ENCODE results near the gene USHBP1. TPM values are rescaled to one million over a fixed set of nuclear protein-coding genes. Genes with fewer than 3 reads are reported as not detected.

USHBP1 gene
- total and polyA plus RNA-seq, 2 experiments from 2014 or later: 4.0 to 5.6 TPM

- peak within 1 kb of the TSS; percentile 51; the same call in 1 of the 2 replicates for H3K27ac Mint-ChIP-seq
- Histone ChIP-seq H3K27ac (ENCODE audit: low read depth) (peak within 1 kb of the TSS; percentile 67; the same call in 1 of the 2 replicates), H2AFZ (no peak within 1 kb of the TSS)
These were observed 38.8 kb upstream of the USHBP1 start, which contains the start of gene ABHD8 for GRCh38 chr19:17303167-17303939. Gene ABHD8, minus strand, starts transcription at chr19:17303425. Its CDS starts 1,809 bp downstream, at chr19:17301616.

GRCh38 chr19:17302391-17303166, 38.0 kb upstream of the USHBP1 start:
- Mint-ChIP-seq H3K4me1 (peaks cover 32% of the 10 kb centered on the region), H3K36me3 (ENCODE audit: low read depth) (peaks cover 19% of the 10 kb centered on the region), H3K9me3 (peaks cover 7% of the 10 kb centered on the region; the same call in 2 of the 3 replicates), H3K27ac (0 out of 2 replicates have a peak overlapping the region, but pooled peaks have one; percentile 36), H3K27me3 (ENCODE audit: insufficient read depth, low read depth, poor library complexity) (peaks cover 18% of the 10 kb centered on the region), H3K4me3 (peak overlapping the region; percentile 70)
- Histone ChIP-seq H3K27me3 (ENCODE audit: insufficient read depth) (no peaks in the 10 kb centered on the region), H3K9me2 (ENCODE audit: insufficient read depth) (no peaks in the 10 kb centered on the region), H3K4me3 (peak overlapping the region; percentile 74), H3K4me2 (peak overlapping the region; percentile 80), H3F3A (replicated peaks; ENCODE audit: low read depth) (peaks cover 36% of the 10 kb centered on the region), H3K36me3 (ENCODE audit: insufficient read depth) (no peaks in the 10 kb centered on the region), H3K79me2 (replicated peaks; ENCODE audit: insufficient read depth) (peaks cover 12% of the 10 kb centered on the region), H3K27ac (ENCODE audit: low read depth) (peak overlapping the region; percentile 67; the same call in 1 of the 2 replicates), H2AFZ (no peak overlapping the region), H3K4me1 (ENCODE audit: insufficient read depth) (peaks cover 34% of the 10 kb centered on the region), H4K20me1 (replicated peaks; ENCODE audit: insufficient read depth) (peaks cover 3% of the 10 kb centered on the region; the same call in 1 of the 2 replicates)
- TF ChIP-seq EZH2 (IDR thresholded peaks at IDR 0.05; ENCODE audit: low read depth, unreplicated experiment): no peak
- ATAC-seq (peak; percentile 9), DNase-seq (ENCODE audit: low spot score) (peak; percentile 72)

More at GRCh38 chr19:17303167-17303939, 38.8 kb upstream of the USHBP1 start, which contains the start of gene ABHD8:
- Mint-ChIP-seq H3K4me1 (peaks cover 36% of the 10 kb centered on the region), H3K36me3 (ENCODE audit: low read depth) (peaks cover 14% of the 10 kb centered on the region), H3K4me3 (peak within 1 kb of the TSS; percentile 70), H3K9me3 (peaks cover 3% of the 10 kb centered on the region; the same call in 2 of the 3 replicates), H3K27me3 (ENCODE audit: insufficient read depth, low read depth, poor library complexity) (peaks cover 23% of the 10 kb centered on the region)
- DNase-seq (ENCODE audit: low spot score) (peak; percentile 99), ATAC-seq (peak; percentile 77)
- H3K79me2 ChIP-seq (replicated peaks; ENCODE audit: insufficient read depth): peaks cover 11% of the 10 kb centered on the region
- H3K9me2 ChIP-seq (ENCODE audit: insufficient read depth): no peaks in the 10 kb centered on the region
- H3K27me3 ChIP-seq (ENCODE audit: insufficient read depth): no peaks in the 10 kb centered on the region
- H3K4me2 ChIP-seq: peak within 1 kb of the TSS; percentile 80
- no peaks in the 10 kb centered on the region for H3K36me3 ChIP-seq (ENCODE audit: insufficient read depth)
- peaks cover 37% of the 10 kb centered on the region for H3K4me1 ChIP-seq (ENCODE audit: insufficient read depth)
- H3F3A ChIP-seq (replicated peaks; ENCODE audit: low read depth): peaks cover 37% of the 10 kb centered on the region
- TF ChIP-seq CREB1 (CRISPR knock-in tag; IDR thresholded peaks at IDR 0.05; ENCODE audit: low read depth) (peak; percentile 75), POLR2AphosphoS5 (IDR thresholded peaks at IDR 0.05; ENCODE audit: low read depth) (peak; percentile 79), CTCF (conservative IDR thresholded peaks at IDR 0.05; ENCODE audit: low read depth in 2 of 2) (peak; percentile 34 to 40)
- TF ChIP-seq, protein P1, sequence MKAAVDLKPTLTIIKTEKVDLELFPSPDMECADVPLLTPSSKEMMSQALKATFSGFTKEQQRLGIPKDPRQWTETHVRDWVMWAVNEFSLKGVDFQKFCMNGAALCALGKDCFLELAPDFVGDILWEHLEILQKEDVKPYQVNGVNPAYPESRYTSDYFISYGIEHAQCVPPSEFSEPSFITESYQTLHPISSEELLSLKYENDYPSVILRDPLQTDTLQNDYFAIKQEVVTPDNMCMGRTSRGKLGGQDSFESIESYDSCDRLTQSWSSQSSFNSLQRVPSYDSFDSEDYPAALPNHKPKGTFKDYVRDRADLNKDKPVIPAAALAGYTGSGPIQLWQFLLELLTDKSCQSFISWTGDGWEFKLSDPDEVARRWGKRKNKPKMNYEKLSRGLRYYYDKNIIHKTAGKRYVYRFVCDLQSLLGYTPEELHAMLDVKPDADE (IDR thresholded peaks at IDR 0.05): no peak
- peak within 1 kb of the TSS; percentile 74 for H3K4me3 ChIP-seq
- H4K20me1 ChIP-seq (replicated peaks; ENCODE audit: insufficient read depth): peaks cover 3% of the 10 kb centered on the region; the same call in 1 of the 2 replicates

Measured in GM23338 (cell line).